ENCODE measurements around the gene PMF1.
"Not testable (repeated sequence)": the region's sequence is repeated elsewhere in the genome, so short reads cannot be mapped to it uniquely, and the experiment has no call there.

Gene PMF1, protein sequence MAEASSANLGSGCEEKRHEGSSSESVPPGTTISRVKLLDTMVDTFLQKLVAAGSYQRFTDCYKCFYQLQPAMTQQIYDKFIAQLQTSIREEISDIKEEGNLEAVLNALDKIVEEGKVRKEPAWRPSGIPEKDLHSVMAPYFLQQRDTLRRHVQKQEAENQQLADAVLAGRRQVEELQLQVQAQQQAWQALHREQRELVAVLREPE
- total RNA-seq, result 15.0 reads per million, percentile 40 among the genes with 10 or more reads in this experiment

DNA sequence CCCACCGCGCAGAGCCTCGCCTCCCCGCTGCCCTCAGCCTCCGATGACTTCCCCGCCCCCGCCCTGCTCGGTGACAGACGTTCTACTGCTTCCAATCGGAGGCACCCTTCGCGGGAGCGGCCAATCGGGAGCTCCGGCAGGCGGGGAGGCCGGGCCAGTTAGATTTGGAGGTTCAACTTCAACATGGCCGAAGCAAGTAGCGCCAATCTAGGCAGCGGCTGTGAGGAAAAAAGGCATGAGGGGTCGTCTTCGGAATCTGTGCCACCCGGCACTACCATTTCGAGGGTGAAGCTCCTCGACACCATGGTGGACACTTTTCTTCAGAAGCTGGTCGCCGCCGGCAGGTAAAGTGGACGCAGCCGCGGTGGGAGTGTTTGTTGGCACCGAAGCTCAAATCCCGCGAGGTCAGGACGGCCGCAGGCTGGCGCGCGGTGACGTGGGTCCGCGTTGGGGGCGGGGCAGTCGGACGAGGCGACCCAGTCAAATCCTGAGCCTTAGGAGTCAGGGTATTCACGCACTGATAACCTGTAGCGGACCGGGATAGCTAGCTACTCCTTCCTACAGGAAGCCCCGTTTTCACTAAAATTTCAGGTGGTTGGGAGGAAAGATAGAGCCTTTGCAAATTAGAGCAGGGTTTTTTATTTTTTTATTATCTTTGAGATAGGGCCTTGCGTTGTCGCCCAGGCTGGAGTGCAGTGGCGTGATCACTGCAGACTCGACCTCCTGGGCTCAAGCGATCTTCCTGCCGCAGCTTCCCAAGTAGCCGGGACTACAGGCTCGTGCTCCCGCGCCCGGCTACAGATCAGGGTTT is at the start of gene PMF1:
TSS of gene PMF1 (plus strand) at position 175 of the 811 bp plus-strand sequence. CDS start at position 184, 9 bp downstream.
- peak; percentile 96 for DNase-seq

DNA sequence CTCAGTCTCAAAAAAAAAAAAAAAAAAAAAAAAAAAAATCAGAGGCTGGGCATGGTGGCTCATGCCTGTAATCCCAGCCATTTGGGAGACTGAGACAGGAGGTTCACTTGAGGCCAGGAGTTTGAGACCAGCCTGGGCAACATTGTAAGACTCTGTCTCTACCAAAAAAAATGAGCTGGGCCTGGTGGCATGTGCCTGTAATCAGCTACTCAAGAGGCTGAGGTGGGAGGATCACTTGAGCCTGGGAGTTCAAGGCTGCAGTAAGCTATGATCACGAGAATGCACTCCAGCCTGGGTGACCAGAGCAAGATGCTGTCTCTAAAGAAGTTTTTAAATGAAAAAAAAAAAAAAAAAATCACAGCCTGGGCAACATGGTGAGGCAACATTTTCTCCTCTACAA is 49.1 kb upstream of the PMF1 start:
- no peak for DNase-seq

DNA sequence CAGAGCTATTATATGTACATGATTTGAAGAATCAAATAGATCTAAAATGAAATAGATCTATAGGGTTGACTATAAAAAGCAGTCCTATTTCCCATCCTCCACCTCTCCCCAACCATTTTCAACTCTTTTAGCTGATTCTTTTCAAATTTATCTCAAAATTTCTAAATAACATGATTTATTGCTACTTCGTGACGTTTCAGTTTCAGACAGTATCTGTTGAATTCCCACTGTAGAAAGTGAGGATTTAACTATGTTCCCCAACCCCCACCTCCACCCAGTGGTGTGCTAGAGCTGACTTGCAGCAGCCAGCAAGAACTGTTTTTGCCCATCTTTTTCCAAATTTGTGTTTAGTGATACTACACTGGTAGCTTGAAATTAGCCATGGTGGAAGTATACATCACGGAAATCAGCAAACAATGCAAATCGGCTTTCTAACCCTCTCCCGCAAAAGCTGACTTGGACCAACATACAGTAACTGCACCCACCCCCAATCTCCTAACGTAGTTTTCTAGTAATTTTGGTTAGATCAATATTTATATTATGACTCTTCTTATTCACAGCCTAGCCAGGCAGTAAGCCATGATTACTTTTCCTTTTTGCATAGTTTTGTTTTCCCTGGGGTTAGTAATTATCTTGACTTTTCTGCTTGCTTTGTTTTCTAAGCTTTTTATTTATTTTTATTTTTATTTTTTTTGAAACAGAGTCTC is 48.5 kb upstream of the PMF1 start:
- DNase-seq, result no peak

DNA sequence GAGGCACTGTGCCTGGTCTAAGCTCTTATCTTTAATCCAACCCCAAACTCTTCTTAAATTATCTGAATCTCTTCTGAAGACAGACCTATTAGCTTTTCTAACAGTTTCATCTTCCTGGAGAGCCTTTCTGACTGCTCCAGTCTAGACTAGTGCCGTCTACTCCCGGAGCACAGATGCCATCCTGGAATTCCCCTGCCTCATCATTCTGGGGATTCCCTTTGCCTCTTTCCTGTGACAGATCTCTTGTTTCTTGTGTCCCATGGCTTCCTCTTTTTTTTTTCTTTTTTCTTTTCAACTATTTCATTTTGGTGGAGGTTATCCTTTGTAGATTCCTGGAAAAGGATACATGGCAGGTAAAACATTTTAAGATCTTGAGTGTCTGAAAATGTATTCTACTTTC is 47.7 kb upstream of the PMF1 start:
- no peak for DNase-seq

DNA sequence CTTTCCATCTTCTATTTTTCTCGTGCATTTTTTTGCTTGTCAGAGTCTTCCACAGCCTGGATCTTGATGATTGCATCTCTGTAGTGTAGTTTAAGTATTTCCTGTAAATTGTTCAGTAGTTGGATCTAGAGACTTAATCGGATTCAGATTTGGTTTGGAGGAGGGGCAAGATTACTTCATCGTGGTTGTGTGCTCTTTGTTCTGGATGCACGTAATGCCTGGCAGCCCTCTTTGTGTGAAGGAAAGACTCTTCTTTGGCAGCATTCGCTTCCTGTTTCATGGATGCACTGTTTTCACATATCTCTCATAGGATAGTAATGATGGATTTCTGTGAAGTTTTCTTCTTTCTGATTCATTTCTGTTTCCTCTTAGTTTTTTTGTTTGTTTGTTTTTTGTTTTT is 45.3 kb upstream of the PMF1 start:
- DNase-seq, result no peak

DNA sequence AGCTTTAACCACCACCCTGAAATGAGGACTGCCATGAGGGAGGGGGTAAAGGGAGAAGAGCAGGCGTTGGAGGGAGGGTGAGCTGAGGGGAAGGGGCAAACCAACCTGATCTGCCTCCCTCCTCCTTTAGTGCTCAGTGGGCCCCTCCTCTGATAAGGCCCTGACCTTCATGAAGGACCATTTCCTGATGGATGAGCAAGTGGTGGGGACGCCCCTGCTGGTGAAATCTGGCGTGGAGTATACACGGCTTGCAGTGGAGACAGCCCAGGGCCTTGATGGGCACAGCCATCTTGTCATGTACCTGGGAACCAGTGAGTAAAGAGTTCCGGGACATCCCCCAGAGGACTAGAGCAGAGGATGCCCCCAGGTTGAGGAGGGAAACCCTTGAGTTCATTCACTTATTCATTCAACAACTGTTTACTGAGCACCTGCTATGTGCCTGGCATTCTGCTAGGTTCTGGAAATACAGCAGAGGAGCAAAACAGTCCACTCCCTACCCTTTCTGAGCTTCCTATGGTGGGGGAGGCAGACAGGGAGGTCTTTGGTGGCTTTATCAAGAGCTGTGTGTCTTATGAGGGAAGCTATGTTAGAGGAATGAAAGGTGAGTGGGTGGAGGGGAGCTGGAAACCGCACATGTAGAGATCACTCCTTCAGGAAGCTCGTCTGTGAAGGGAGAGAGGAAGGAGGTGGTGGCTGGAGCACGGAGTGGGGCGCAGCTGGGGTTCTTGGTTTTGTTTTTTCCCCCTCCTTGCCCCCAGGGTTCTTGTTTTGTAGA is 39.9 kb upstream of the PMF1 start:
- DNase-seq, result no peak

DNA sequence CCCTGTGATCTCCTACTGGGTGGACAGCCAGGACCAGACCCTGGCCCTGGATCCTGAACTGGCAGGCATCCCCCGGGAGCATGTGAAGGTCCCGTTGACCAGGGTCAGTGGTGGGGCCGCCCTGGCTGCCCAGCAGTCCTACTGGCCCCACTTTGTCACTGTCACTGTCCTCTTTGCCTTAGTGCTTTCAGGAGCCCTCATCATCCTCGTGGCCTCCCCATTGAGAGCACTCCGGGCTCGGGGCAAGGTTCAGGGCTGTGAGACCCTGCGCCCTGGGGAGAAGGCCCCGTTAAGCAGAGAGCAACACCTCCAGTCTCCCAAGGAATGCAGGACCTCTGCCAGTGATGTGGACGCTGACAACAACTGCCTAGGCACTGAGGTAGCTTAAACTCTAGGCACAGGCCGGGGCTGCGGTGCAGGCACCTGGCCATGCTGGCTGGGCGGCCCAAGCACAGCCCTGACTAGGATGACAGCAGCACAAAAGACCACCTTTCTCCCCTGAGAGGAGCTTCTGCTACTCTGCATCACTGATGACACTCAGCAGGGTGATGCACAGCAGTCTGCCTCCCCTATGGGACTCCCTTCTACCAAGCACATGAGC is 36.1 kb upstream of the PMF1 start:
- no peak for DNase-seq

DNA sequence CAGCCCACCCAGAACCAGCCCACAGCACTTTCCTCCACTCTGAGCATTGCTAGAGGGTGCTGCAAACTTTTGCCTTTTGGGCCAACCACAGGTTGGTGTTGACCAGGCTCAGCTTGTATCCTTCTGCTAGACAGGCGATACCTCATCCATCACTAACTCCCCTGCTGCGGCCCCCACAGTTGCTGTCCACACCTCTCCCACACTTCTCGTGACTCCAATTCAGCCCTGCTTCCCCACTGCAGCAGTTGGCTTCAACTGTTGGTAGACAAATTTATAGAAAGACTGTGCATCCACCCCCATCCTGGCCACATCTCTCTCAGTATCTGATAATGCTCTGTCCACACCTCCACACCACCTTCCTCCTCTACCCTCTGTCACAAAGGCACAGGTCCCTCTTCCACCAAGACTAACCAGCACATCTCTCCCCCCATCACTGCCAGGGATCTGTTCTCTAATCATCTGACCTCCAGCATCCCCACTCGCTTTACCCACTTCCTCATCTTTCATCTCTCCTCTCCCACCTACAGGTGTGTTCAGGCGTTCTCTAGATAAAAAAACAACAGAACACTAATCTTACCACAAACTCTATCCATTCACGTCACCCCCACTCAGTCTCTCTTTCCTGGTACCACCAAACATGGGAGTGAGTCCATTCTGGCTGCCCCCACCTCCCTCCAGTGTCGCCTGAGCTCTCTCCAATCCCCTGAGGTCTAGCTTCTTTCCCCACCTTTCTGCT is 34.7 kb upstream of the PMF1 start:
- DNase-seq, result no peak

DNA sequence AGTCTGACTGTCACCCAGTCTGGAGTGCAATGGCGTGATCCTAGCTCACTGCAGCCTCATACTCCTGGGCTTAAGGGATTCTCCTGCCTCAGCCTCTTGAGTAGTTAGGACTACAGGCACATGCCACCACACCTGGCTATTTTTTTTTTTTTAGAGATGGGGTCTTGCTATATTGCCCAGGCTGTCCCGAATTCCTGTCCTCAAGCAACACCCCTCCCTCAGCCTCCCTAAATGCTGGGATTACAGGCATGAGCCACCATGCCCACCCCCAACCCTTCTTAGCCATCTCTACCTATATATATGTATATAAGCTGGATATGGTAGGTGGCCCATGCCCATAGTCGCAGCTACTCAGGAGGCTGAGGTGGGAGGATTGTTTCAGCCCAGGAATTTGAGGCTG is 32.3 kb upstream of the PMF1 start:
- DNase-seq, result no peak

DNA sequence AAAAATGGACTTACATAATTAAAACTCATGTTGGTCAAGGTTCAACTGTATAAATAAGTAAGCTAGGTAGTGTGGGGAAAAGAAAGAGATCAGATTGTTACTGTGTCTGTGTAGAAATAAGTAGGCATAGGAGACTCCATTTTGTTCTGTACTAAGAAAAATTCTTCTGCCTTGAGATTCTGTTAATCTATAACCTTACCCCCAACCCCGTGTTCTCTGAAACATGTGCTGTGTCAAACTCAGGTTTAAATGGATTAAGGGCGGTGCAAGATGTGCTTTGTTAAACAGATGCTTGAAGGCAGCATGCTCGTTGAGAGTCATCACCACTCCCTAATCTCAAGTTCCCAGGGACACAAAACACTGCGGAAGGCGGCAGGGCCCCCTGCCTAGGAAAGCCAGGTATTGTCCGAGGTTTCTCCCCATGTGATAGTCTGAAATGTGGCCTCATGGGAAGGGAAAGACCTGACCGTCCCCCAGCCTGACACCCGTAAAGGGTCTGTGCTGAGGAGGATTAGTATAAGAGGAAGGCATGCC is 31.3 kb upstream of the PMF1 start:
- DNase-seq, result not testable (repeated sequence)

DNA sequence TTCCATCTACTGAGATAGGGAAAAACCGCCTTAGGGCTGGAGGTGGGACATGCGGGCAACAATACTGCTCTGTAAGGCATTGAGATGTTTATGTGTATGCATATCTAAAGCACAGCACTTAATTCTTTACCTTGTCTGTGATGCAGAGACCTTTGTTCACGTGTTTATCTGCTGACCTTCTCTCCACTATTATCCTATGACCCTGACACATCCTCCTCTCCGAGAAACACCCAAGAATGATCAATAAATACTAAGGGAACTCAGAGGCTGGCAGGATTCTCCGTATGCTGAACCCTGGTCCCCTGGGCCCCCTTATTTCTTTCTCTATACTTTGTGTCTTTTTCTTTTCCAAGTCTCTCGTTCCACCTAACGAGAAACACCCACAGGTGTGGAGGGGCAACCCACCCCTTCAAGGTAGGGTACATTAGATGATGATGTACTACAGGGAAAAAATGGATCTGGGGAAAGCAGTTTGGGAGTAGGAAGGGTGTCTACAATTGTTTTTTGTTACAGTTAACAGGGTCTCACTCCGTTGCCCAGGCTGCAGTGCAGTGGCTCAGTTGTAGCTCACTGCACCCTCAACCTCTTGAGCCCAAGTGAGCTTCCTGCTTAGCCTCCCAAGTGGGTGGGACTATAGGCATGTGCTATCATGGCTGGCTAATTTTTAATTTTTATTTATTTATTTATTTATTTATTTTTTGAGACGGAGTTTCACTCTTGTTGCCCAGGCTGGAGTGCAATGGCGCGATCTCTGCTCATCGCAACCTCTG is 30.6 kb upstream of the PMF1 start:
- not testable (repeated sequence) for DNase-seq

DNA sequence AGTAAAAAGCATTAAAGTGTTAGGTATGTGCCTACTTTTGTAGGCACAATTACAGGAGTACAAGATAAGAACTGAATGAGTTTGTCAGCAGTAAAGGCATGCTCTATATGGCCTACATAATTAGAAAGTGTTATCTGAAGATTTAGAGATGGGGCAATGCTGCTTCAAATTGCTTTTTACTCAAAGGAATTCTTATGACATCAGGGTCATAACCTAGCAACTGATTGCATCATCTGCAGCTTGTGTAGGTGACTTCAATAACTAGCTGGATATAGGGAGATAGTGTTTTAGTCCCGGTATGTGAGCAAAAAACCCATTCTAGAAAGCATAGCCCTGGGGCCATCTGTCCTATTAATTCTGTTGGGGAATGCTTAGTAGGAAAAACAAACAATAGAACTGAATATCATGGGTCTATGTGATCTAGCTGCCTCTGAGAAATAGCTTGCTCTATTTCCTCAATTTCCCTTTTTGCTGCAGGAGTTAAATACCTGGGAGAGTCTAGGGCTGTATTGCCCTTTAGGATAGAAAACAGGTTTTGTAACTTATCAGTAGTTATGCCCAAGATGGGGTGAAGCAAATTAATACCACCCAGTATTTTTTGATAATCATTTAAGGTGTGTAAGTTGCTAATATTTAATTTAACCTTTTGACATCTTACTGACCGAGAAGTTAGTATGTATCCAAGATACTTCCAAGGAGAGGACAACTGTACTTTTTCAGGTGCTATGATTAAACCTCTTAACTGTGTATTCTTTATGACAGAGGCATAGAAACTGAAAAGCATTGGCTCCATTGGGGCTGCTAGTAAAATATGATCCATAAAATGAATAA is 26.2 kb upstream of the PMF1 start:
- not testable (repeated sequence) for DNase-seq

DNA sequence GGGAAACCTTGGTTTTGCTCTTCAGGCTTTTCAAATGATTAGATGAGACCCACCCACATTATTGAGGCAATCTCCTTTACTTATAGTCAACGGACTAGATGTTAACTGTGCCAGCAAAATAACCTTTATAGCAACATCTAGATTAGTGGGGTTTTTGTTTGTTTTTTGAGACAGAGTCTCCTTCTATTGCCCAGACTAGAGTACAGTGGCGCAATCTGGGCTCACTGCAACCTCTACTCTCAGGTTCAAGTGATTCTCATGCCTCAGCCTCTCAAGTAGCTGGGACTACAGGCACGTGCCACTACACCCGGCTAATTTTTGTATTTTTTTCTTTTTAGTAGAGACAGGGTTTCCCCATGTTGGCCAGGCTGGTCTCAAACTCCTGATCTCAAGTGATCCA is 22.5 kb upstream of the PMF1 start:
- DNase-seq, result not testable (repeated sequence)

DNA sequence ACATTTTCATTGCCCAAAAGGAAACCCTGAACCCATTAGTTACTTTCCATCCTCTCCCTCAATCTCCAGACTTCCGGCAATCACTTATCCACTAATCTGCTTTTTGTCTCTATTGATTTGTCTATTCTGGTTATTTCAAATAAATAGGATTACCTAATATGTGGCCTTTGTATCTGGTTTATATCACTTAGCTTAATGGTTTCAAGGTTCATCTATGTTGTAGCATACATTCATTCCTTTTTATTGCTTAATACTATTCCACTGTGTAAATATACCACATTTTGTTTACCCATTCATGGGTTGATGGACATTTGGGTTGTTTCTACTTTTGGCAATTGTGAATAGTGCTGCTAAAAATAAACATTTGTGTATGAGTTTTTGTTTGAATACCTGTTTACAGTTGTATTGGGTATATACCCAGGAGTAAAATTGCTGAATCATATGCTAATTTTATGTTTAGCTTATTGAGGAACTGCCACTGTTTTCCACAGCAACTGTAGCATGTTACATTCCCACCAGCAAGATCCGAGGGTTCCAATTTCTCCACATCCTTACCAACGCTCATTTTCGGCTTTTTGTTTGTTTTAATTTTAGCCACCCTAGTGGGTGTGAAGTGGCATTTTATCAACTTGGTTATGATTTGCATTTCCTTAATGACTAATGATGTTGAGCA is 21.4 kb upstream of the PMF1 start:
- DNase-seq, result no peak

DNA sequence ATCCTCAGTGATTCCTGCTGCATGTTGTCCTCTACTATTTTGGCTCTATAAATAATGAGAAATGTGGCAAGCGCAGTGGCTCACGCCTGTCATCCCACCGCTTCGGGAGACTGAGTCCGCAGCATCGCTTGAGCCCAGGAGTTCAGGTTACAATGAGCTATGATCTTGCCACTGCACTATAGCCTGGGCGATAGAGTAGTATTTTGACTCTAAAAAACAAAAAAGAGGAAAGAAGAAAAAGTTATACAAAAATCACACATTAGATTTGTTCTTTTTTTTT is 19.7 kb upstream of the PMF1 start:
- no peak for DNase-seq

DNA sequence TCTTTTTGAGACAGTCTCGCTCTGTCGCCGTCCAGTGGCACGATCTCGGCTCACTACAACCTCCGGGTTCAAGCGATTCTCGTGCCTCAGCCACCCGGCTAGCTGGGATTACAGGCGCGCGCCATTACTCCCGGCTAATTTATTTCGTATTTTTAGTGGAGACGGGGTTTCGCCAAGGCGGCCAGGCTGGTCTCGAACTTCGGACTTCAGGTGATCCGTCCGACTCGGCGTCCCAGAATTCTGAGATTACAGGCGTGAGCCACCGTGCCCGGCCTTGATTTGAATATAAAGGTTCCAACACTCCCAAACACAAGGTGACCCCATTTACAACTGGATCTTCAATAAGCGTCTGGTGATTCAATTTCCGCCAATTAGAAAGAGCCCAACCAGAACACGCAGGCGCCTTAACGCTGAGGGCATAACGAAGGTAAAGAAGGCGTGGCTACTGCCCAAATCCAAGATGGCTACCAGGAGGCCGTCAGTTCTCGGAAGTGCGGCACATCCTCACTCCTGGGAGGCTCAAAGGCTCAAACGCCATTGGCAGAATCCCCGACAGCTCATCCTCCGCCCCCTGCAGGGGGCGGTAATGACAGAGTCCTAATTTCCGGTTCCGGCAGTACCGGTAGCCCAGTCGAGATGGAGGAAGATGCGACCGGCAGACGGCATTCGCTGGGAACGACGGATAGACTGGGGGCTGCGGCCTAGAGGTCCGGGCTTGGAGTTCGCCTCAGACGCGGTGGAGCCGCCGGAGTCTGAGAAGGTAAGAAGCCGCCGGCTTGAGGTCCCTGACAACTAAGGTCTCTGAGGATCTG is 19.1 kb upstream of the PMF1 start, which contains the start of gene SLC25A44:
TSS of gene SLC25A44 (plus strand) at position 617 of the 812 bp plus-strand sequence. CDS start 5,744 bp downstream, outside the sequence.
- peak; percentile 95 for DNase-seq

DNA sequence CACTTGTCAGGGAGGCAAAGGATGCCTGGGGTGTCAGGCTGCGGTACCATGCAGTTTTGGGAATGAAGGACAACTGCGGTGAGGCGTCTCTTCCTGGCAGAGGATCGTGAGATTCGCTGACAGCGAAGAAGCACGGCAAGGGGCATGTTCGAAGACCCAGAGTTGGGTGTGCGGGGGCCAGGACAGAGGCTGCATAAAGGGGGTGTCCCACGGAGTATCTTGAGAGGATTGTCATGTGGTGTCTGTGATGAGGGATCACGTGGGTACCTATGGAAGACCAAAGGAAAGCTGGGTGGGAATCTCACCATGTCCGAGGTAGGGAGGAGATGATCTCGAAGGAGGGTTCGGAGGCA is 18.5 kb upstream of the PMF1 start:
- DNase-seq, result no peak

DNA sequence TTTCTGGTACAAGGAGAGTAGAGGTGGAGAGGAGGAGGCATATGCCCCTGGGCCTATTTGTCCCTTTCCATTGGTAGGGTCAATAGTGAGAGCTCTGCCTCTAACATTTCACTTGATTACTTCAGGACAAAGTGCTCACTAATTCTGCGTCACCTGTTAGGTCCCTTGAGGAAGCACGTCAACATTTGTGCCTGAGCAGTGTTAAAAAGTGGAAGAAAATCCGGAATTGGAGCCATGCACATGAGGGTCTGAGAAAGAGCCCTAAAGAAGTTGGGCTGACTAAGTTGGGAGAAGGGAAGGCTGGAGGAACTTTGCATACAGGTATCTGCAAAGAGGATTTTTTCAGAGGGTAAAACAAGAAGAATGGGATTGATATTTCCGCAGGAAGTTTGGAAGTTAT is 17.0 kb upstream of the PMF1 start:
- DNase-seq, result no peak

Measured in effector CD4-positive, alpha-beta T cell (primary cell).